Amygdala (tissue), 56 donors: ENCODE data around the gene SSX2IP.
"Not testable (repeated sequence)": the region's sequence is repeated elsewhere in the genome, so short reads cannot be mapped to it uniquely, and the experiment has no call there.

Source experiments
- DNase-seq, 56 donors: peaks; one replicate each; lab custom pipeline; 2025; lab: John Stamatoyannopoulos, UW

The SSX2IP gene

GRCh38 chr1:84690397-84691121, at the start of gene SSX2IP:
SSX2IP (minus strand) TSS chr1:84690461; CDS start chr1:84671219, 19,242 bp downstream.
- peak; percentile 35 to 95 (median 88) for DNase-seq

GRCh38 chr1:84738237-84738636, 48.0 kb upstream of the SSX2IP start:
- DNase-seq = no peak

GRCh38 chr1:84737590-84737989, 47.3 kb upstream of the SSX2IP start:
- no peak for DNase-seq

- DNase-seq = no peak
Measured at GRCh38 chr1:84736944-84737343, 46.7 kb upstream of the SSX2IP start.

- DNase-seq = no peak
Measured at GRCh38 chr1:84736445-84736844, 46.2 kb upstream of the SSX2IP start.

- DNase-seq = no peak
Measured at GRCh38 chr1:84735483-84735882, 45.2 kb upstream of the SSX2IP start.

- no peak for DNase-seq
Measured at GRCh38 chr1:84732520-84732919, 42.3 kb upstream of the SSX2IP start.

GRCh38 chr1:84731519-84731918, 41.3 kb upstream of the SSX2IP start:
- no peak for DNase-seq

- DNase-seq = not testable (repeated sequence)
Measured at GRCh38 chr1:84727711-84728110, 37.5 kb upstream of the SSX2IP start.

- DNase-seq = no peak
Measured at GRCh38 chr1:84726593-84727499, 36.6 kb upstream of the SSX2IP start.

GRCh38 chr1:84724128-84724860, 34.0 kb upstream of the SSX2IP start:
- no peak for DNase-seq

- no peak for DNase-seq
Measured at GRCh38 chr1:84722794-84723193, 32.5 kb upstream of the SSX2IP start.

- not testable (repeated sequence) for DNase-seq
Measured at GRCh38 chr1:84721872-84722271, 31.6 kb upstream of the SSX2IP start.

GRCh38 chr1:84721152-84721551, 30.9 kb upstream of the SSX2IP start:
- DNase-seq = no peak

- DNase-seq = peak in 8 of 56 donors; percentile 2 to 30 (median 11)
Measured at GRCh38 chr1:84720221-84720780, 30.0 kb upstream of the SSX2IP start.

- DNase-seq = no peak
Measured at GRCh38 chr1:84719543-84720217, 29.4 kb upstream of the SSX2IP start.

GRCh38 chr1:84715342-84716019, 25.2 kb upstream of the SSX2IP start:
- no peak for DNase-seq

GRCh38 chr1:84712276-84712874, 22.1 kb upstream of the SSX2IP start:
- no peak for DNase-seq

- no peak for DNase-seq
Measured at GRCh38 chr1:84711869-84712268, 21.6 kb upstream of the SSX2IP start.
